ENCODE measurements around the gene ATP8B4. TPM values are rescaled to one million over a fixed set of nuclear protein-coding genes. Genes with fewer than 3 reads are reported as not detected.

Gene ATP8B4
- total RNA-seq, 4 donors from 2014 or later, result 2.7 to 6.3 (median 3.7) TPM

DNA sequence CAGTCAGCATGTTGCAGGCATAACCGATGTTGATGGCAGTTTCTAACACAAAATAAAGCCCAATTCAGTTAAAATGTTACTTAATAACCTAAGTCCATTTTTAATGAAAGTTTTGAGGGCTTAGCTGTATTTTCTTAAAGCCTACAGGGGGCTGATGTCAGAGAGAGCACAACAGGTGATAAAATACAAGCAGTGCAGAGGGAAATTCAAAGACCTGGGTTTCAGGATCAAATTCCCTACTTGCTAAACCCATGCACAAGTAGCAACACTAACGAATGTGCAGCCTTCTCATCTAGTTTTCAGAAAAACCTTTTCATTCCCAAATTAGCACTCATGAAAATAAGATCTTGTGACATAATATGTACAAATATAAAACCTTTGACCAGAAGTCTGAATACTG is 202.0 kb downstream of the ATP8B4 start:
- Histone ChIP-seq H3K4me3 (no peak overlapping the region), H3K9me3 (no peaks in the 10 kb centered on the region), H3K27me3 (no peaks in the 10 kb centered on the region), H3K4me1 (peaks cover 3 to 9% (median 6%) of the 10 kb centered on the region in 4 donors), H3K27ac (replicated peaks in 1 of 4) (no peak overlapping the region), H3K36me3 (no peaks in the 10 kb centered on the region)
- WGBS, result 53% methylated on average over 2 of the region's 2 CpGs
- TF ChIP-seq, protein P1, sequence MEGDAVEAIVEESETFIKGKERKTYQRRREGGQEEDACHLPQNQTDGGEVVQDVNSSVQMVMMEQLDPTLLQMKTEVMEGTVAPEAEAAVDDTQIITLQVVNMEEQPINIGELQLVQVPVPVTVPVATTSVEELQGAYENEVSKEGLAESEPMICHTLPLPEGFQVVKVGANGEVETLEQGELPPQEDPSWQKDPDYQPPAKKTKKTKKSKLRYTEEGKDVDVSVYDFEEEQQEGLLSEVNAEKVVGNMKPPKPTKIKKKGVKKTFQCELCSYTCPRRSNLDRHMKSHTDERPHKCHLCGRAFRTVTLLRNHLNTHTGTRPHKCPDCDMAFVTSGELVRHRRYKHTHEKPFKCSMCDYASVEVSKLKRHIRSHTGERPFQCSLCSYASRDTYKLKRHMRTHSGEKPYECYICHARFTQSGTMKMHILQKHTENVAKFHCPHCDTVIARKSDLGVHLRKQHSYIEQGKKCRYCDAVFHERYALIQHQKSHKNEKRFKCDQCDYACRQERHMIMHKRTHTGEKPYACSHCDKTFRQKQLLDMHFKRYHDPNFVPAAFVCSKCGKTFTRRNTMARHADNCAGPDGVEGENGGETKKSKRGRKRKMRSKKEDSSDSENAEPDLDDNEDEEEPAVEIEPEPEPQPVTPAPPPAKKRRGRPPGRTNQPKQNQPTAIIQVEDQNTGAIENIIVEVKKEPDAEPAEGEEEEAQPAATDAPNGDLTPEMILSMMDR (IDR thresholded peaks at IDR 0.05), result no peak
- TF ChIP-seq POLR2AphosphoS5 (IDR thresholded peaks at IDR 0.05) (no peak), POLR2A (IDR thresholded peaks at IDR 0.05; ENCODE audit: low read depth) (no peak), EP300 (IDR thresholded peaks at IDR 0.05) (no peak)
- no peak for DNase-seq (ENCODE audit: extremely low spot score)
- intact Hi-C loops (cut with DNase I), result no loop called here

DNA sequence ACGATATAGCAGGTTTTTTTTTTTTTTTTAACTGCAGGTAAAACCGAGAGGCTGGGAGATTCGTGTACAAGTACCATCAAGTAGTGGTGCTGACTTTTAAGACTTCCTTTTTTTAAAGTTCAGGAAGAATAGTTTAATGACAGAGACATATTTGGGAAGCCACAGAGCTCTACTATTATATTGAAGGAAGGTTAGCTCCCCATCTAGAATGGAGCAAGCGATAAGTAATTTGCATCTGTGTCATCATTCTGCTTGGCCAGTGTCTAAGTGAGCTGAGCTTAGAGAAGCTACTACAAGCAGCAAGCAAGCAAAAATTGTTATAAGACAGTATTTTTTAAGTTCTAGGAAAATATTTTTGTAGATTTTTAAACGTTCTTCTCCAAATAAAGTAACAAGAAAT is 203.2 kb downstream of the ATP8B4 start:
- H3K4me1 ChIP-seq, result peaks cover 3 to 9% (median 6%) of the 10 kb centered on the region in 4 donors
- WGBS, result 85% methylated on average over 5 of the region's 5 CpGs
- H3K36me3 ChIP-seq, result no peaks in the 10 kb centered on the region
- H3K27me3 ChIP-seq, result no peaks in the 10 kb centered on the region
- H3K9me3 ChIP-seq, result peaks cover 0 to 5% (median 0%) of the 10 kb centered on the region in 4 donors
- DNase-seq (ENCODE audit: extremely low spot score), result no peak
- TF ChIP-seq, protein P1 (IDR thresholded peaks at IDR 0.05), result no peak
- no peak for TF ChIP-seq POLR2A (IDR thresholded peaks at IDR 0.05; ENCODE audit: low read depth)
- no peak for TF ChIP-seq POLR2AphosphoS5 (IDR thresholded peaks at IDR 0.05)
- no peak for TF ChIP-seq EP300 (IDR thresholded peaks at IDR 0.05)
- no peak overlapping the region for H3K4me3 ChIP-seq
- no peak overlapping the region for H3K27ac ChIP-seq (replicated peaks in 1 of 4)
- intact Hi-C loops (cut with DNase I), result no loop called here

- no peaks in the 10 kb centered on the region for H3K27me3 ChIP-seq
- H3K36me3 ChIP-seq, result no peaks in the 10 kb centered on the region
- H3K9me3 ChIP-seq, result peaks cover 0 to 13% (median 8%) of the 10 kb centered on the region in 4 donors
- H3K4me1 ChIP-seq, result peaks cover 0 to 11% (median 4%) of the 10 kb centered on the region in 4 donors
- no peak overlapping the region for H3K4me3 ChIP-seq
- DNase-seq (ENCODE audit: extremely low spot score), result no peak
- no peak overlapping the region for H3K27ac ChIP-seq (replicated peaks in 1 of 4)
- TF ChIP-seq POLR2A (IDR thresholded peaks at IDR 0.05; ENCODE audit: low read depth) (no peak), EP300 (IDR thresholded peaks at IDR 0.05) (no peak), POLR2AphosphoS5 (IDR thresholded peaks at IDR 0.05) (no peak)
- TF ChIP-seq, protein P1 (IDR thresholded peaks at IDR 0.05), result no peak
- intact Hi-C loops (cut with DNase I), result loop anchor here (10.0 kb wide), 4 partner anchors 96 to 484 kb away; partner anchors contain the start of gene FGF7
- 91% methylated on average over 2 of the region's 4 CpGs for WGBS
These were observed 210.1 kb downstream of the ATP8B4 start for GRCh38 chr15:49908933-49909295.

DNA sequence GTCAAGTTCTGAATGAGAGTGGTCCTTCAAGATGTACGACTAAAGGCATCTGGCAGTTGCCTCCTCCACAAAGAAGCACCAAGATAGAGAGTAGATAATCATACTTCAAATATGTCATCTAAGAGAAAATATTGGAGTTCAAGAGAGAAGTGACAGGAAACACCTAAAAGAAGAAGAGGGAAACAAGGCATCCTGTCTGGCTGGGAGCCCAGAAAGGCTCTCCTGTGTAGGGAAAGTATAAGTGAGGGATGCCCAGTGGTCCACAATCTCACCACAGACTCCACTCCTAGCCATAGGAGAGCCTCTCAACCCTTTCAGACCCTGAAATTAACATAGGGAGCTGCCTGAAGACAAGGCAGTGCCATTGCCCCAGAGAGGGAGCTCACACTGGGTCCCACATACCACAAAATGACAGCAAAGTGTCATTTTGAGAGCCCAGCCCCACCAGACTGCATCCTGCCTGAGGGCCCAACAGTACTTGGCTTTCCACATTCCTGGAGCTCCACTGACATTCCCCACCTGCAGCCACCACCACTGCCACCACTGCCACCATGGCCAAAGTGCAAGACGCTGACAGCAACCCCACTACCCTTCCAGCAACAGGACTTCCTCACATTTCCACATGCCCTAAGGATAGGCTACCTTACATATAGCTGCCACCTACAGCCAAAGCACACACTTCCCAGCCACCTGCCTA is 210.6 kb downstream of the ATP8B4 start:
- H3K9me3 ChIP-seq, result peaks cover 0 to 13% (median 8%) of the 10 kb centered on the region in 4 donors
- H3K36me3 ChIP-seq, result no peaks in the 10 kb centered on the region
- H3K4me3 ChIP-seq, result no peak overlapping the region
- TF ChIP-seq EP300 (IDR thresholded peaks at IDR 0.05), result no peak
- no peak for TF ChIP-seq POLR2AphosphoS5 (IDR thresholded peaks at IDR 0.05)
- TF ChIP-seq, protein P1 (IDR thresholded peaks at IDR 0.05), result no peak
- TF ChIP-seq POLR2A (IDR thresholded peaks at IDR 0.05; ENCODE audit: low read depth), result no peak
- H3K27me3 ChIP-seq, result no peaks in the 10 kb centered on the region
- no peak overlapping the region for H3K27ac ChIP-seq (replicated peaks in 1 of 4)
- 82% methylated on average over 1 of the region's 2 CpGs for WGBS
- no peak for DNase-seq (ENCODE audit: extremely low spot score)
- intact Hi-C loops (cut with DNase I), result loop anchor here (10.0 kb wide), 4 partner anchors 96 to 484 kb away; partner anchors contain the start of gene FGF7
- H3K4me1 ChIP-seq, result peaks cover under 1 to 17% (median 9%) of the 10 kb centered on the region in 4 donors

Data from esophagus muscularis mucosa (tissue), 4 donors.